HG03460 (cell line): Measurements from ENCODE around the gene NAA16.
"Not testable (repeated sequence)": the region's sequence is repeated elsewhere in the genome, so short reads cannot be mapped to it uniquely, and the experiment has no call there.

Experiments used
- ATAC-seq: cut with Tn5 transposase; IDR thresholded peaks from one replicate; pipeline ENCODE4 v1.9.1; 2021; ENCODE audit not compliant: unreplicated experiment

Gene NAA16

DNA sequence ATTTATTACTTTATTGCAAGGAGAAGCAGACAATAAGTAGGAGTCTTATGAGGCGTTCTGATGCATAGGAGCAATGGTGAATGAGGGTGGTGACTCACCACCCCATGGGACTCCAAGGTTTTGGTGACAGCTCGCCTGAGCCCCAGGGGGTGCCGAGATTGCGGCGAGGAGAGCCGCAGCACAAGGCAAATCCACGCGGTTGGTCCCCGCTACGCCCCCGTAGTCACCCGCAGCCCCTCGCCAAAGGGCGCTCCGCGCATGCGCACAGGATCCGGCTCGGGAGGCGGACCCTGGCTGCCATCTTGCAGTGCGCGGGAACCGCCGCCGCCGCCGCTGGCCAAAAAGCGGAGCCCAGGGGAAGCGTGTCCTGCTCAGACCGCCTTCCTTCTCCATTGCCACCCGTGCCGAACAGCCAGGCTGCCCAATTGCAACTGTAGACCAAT is at the start of gene NAA16:
NAA16 (plus strand) TSS at position 305 of the 443 bp plus-strand sequence. CDS start 262 bp downstream, outside the sequence.
- peak; percentile 69 for ATAC-seq

DNA sequence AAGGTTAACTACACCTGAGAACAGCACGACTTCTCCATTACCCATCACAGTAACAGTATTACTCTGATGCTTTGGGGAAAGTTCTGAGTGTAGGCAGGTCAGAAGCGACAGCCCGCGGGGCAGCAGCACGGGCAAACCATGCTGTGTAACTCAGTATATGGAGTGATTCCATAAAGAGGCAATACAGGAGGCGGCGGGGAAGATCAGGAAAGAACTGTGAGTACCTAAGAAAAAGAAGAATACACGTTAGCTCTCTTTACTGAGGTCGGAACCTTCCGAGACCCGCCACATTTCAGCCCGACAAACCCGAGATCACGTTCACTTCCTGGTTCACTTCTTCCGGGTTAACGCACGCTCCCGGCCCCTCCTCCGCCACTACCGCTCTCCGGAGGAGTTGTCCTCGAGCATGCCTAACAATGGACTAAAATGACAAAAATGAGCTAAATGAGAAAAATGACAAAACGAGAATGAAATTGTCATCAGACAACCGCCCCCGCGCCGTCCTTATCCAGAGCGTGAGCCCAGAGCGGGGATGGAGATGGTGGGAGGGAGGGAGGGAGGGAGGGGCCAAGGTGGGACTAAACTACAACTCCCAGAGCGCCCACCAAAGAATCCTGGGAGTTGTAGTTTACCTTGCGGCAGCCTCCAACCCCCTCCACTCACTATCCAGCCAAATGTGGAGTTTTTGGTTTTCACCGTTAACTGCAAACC is 47.7 kb upstream of the NAA16 start, which contains the start of gene MTRF1:
MTRF1 (minus strand) TSS at position 316 of the 711 bp plus-strand sequence. CDS start 2,669 bp downstream, outside the sequence.
- ATAC-seq: peak; percentile 91

DNA sequence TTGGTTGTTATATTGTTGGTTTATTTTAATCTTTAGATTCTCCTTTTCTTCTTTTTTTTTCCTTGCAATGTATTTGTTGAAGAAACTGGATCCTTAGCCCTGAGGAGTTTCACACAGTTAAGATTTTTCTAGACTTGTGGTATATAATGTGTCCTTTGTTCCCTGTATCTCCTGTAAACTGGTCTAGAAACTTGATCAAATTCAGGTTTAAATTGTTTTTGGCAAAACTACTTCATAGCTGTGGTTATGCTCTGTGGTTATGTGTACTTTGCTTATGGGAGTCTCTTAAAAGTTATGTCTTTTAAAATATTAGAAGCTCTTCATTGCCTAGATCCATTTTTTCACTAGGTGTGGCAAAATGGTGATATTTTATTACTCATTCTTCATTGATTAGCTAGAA is 44.0 kb upstream of the NAA16 start:
- no peak for ATAC-seq

DNA sequence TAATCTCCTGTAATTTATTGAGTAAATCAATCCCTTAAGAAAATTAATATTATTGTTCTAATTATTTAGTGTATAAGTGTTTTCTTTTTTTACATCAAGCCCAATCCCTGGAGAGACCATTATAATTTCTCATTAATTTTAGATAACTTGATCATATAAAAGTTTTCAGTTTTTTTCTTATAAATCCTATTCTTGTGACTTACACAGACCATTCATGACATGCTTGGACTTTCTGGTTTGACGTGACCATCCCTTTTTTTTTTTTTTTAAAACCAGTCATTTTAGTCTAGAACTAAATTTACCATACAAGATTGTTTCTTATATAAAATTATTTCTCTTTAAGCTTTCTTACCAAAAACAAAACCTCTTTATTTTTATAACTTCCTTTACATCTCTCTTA is 42.3 kb upstream of the NAA16 start:
- ATAC-seq: no peak

DNA sequence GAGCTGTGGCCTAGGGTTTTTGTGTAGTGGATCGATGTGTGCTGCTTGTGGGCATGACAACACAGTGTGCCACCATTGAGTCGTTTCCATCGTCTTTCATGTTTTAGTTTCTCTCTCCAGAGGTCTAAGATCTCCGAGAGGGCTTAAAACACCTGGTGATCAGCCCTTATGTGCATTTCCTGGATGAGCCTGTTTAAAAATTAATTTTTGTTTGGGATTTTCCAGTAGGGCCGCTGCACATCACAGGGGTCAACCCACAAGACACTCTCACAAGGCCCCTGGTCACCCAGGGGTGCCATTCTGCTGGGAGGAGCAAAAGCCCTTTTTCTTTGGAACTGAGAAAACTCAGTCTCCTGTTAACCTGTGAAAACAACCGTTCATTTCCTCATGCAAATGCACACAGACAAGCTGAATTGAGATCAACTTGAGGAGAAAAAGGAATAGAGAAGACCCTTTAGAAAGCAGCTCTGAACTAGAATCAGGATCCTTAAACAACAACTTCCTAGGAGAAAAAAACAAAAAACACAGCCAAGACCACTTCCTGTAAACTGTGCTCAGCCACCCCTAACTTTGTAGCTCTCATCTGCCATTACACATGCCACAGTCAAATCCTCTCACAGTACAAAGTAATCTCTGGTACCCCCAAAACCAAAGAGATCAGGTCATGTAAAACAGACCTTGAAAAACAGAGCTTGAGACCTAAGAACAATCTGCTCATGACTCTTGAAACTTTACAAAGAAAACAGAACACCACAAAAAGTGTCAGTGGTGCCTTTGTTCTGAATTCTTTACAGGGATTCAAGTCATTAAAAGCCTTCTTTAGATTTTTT is 39.4 kb upstream of the NAA16 start:
- ATAC-seq: no peak

DNA sequence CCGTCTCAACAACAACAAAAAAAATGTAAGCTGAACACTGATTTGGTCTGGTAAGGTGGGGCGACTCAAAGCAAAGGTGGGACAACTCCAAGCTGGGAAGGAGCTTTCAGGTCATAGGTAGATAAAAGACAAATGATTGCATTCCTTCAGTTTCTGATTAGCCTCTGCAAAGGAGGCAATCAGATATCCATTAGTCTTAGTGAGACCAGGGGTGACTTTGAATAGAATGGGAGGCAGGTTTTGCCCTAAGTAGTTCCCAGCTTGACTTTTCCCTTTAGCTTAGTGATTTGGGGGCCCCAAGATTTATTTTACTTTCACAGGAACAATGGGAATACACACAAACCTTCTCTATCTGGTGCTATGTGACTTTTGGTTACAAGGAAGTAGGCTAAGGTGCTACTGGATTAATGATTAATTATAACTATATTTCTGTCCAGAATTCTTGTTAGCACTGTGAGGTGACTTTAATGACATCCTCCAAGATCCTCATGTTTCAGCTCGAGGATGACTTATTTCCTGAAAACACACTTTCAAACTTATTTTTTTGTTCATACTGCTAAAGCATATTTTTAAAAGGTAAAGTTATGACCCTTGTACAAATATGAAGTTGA is 37.1 kb upstream of the NAA16 start:
- no peak for ATAC-seq

DNA sequence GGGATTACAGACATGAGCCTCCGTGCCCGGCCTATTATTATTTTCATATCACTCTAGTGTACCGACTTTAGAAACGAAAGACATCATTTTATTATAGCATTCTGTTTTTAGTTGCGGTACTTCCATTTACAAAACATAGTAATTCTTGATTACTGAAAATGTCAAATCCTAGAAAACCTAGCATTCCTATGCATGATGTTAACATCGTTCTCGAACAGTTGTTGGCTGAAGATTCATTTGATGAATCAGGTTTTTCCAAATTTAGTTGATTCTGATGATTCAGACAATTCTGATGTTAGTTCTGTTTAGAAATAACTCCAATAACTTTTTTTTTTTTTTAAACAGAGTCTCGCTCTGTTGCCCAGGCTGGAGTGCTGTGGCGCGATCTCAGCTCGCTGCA is 36.2 kb upstream of the NAA16 start:
- ATAC-seq: no peak

DNA sequence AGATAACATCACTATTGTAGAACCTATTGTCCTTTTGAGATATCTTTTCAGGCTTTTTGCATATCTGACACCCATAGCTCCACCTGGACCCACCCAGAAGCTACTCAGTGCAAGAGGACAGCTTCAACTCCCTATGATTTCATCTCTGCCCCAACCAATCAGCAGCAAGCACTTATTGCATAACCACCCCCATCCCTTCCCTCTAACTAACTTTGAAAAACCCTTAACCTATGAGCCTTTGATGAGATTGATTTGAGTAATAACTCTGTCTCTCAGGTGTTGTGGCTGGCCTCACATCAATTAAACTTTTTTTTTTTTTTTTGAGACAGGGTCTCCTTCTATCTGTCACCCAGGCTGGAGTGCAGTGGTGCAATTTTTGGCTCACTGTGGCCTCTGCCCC is 34.2 kb upstream of the NAA16 start:
- no peak for ATAC-seq

DNA sequence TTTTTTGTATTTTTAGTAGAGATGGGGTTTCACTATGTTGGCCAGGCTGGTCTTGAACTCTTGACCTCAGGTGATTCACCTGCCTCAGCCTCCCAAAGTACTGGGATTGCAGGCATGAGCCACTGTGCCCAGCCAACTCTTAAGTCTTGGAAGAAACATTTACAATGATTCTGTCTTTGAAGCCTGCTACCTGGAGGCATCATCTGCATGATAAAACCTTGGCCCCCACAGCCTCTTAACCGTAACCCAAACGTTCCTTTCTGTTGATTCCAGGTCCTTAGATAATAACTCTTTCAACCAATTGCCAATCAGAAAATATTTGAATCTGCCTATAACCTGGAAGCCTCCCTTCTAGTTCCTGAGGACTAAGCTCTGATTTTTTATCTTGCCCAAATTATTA is 31.9 kb upstream of the NAA16 start:
- not testable (repeated sequence) for ATAC-seq

DNA sequence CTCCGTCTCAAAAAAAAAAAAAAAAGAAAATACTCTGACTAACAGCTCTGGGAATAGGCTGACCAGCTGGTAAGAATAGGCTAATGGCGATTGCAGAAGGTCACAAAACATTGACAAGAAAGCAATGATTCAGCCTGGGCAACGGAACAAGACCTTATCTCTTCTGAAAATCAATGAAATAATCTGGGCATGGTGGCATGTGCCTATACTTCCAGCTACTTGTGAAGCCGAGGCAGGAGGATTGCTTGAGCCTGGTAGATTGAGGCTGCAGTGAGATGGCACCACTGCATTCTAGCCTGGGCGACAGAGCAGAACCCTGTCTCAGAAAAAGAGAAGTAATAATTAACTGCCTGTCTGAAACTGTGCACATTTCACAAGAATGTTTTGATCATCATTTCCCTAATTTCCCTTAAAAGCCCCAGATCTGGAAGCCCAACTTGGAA is 28.9 kb upstream of the NAA16 start:
- no peak for ATAC-seq

DNA sequence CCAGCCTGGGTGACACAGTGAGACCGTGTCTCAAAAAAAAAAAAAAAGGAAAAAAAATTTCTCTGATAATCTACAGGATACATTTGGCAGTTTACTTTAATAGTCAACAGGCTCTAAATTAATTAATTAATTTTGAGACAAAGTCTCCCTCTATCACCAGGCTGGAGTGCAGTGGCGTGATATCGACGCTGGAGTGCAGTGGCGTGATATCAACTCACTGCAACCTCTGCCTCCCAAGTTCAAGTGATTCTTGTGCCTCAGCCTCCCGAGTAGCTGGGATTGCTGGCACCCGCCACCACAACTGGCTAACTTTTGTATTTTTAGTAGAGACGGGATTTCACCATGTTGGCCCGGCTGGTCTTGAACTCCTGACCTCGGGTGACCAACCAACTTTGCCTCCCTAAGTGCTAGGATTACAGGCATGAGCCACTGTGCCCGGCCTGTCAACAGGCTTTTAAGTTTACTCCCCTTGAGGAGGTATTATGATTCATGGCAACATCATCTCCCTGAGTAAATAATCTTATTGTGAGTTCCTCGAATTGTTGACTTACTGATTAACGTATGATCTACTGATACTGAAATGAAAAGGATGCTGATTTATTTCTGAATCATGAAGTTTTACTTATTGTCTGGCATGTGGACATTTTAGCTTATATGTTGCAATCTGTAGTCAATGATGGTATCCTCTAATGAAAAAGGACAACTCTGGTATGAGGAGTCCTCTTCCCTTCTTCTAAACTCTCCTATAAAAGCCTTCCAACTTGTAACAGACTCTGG is 26.4 kb upstream of the NAA16 start:
- no peak for ATAC-seq

DNA sequence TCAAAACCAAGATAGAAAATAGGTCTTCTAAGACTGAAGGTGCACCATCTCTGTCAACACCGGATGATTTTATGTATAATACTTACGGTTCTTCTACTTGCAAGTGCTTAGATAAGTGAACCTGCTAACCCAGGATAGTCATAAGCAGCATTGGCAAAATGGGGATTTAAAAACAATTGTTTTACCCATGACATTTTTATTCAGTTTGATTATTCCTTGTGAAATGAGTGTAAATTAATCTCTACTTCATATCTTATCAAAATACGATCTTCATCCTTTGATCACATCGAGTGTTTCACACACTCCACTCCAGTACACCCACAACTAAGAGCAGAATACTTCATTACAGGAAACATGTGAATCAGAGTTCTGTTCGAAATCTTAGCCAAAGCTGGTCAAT is 24.7 kb upstream of the NAA16 start:
- no peak for ATAC-seq

DNA sequence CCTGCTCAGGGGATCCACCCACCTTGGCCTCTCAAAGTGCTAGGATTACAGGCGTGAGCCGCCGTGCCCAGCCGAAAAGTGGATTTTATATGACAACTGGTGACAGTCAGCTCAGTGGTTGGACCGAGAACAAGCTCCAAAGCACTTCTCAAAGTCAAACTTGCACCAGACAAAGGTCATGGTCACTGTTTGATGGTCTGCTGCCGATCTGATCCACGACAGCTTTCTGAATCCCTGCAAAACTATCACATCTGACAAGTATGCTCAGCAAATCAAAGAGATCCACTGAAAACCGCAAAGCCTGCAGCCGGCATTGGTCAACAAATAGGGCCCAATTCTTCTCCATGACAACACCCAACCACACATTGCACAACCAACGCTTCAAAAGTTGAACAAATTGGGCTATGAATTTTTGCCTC is 21.6 kb upstream of the NAA16 start:
- ATAC-seq: no peak

DNA sequence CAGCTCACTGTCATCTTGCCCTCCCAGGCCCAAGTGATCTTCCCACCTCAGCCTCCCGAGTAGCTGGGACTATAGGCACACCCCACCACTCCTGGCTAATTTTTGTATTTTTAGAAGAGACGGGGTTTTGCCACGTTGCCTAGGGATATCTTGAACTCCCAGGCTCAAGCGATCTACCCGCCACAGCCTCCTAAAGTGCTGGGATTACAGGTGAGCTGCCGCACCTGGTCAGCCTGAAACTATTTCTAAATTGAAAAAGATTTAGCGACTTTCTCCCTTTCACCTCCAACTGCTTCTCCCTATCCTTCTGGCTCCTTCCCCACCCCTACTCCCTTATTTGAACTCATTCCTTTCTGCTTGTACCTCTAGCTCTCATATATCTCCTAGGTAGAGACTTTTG is 19.8 kb upstream of the NAA16 start:
- no peak for ATAC-seq

DNA sequence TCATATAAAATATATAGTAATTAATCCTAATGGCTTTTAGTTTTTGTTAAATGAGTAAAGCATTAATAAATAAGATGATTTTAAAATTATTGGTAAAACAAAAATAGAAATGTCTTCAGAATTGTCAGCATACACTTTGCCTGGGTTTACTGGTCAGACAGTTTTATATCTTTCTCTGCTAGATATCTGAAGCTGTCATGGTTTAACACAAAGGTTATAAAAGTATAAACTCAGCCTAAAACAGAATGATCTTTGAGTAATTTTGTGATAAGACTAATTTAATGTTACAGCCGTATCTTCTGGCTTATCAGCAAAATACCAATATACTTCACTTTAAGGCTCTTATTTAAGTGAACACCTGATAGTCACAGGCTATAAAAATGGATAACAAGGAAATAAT is 17.8 kb upstream of the NAA16 start:
- ATAC-seq: no peak

DNA sequence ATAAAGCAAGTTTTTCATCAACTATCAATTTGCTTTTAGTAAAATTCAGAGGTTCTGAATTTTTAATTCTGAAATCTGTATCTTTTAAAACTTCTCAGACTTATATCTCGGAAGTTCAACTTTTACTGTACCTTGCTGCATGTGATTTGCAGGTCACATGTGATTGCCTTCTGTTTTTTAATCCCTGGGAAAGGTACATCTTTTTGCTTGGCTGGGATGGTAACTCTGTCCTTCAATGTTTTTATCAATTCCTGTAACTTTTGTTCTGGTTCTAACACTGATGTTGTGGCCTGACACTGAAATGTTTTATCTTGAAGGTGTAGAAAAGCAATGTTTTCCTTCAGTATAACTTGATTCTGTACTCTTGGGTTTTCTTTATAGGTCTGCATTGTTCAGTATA is 16.2 kb upstream of the NAA16 start:
- ATAC-seq: no peak

DNA sequence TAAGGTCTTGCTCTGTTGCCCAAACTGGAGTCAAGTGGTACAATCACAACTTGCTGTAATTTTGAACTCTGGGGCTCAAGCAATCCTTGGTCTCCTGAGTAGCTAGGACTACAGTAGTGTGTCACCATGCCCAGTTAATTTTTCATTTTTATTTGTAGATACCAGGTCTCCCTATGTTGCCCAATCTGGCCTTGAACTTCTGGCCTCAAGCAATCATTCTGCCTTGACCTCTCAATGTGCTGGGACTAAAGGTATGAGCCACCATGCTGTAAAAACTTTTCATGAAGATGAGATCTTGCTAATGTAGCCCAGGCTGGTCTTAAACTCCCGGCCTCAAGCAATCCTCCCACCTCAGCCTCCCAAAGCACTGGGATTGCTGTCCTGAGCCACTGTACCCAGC is 15.1 kb upstream of the NAA16 start:
- ATAC-seq: no peak

DNA sequence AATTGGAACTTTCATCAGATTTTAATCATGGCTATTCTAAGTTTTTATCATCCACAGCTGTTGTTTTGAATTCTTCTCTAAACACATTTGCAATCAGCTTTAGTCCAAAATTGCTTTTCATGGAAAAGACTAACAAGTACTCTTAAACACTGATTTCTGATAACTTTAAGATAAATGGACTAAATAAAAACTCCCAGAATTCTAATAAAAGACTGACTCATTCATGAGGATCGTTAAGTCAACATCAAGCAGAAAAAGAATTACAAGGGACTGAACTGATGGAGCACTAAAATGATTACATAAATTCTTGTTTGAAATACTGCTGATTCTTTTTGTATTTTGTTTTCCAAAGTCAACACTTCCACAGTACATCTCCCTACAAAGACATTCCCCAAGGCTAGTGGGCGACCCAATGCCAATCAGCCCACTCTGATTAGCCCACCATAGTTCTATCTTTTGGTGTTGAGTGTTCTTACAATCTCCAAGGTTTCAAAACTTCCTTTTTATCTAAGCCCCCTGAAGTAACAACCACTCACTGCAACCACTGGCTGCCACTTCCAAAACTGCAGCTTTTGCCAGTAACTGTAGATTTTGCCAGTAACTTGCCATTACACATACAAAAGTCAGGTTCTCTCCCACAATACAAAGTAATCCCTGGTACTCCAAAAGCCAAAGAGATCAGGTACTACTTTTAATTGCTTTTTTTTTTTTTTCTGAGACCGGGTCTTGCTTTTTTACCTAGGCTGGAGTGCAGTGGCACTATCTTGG is 14.0 kb upstream of the NAA16 start:
- ATAC-seq: no peak

DNA sequence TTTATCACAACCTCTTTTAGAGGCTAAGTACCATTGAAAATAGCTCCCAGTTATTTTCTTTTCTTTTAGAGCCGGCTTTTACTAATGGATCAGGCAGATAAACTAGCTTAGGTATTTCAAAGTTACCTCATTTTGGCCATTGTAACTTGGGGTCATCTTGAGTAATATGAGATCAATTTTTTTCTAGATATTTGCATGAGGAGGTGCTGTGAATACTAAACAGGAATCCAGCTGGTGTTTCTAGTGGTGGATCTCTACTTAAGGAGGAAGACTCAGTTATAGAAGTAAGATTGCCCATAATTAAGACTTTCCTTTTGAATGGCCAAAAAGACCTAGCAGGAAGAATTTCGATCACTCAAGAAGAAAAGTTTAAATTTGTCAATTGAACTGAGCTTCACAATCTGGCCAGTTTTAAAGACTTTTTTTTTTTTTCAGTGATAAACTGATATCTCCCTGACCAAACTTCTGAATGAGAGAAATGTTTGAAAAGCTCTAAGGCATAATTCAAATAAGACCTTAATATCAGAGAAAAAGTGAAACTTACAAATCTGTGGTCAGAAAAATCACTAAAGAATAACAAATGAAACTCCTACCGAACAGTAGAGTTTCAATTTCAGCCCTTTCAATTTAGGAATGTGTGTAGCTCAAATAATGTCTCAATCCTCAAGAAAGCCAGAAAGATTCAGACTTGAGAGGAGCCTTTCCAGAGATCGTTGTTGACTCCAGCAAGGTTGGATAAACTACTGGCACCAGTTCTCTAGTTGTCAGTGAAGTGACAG is 11.6 kb upstream of the NAA16 start:
- no peak for ATAC-seq
